Testis (tissue), 5 donors: Measurements from ENCODE around the gene ESPNL. TPM values are rescaled to one million over a fixed set of nuclear protein-coding genes. Genes with fewer than 3 reads are reported as not detected.
A peak's percentile ranks its signal among the peaks of the same experiment; 100 is the strongest.
"Not testable (repeated sequence)": the region's sequence is repeated elsewhere in the genome, so short reads cannot be mapped to it uniquely, and the experiment has no call there.

ENCODE experiments used
- DNase-seq: peaks from one replicate; pipeline ENCODE4 v3.0.0-alpha.2; 2019
- H3K27ac ChIP-seq, 2 donors: fragments of 200-600 bp; sonication (generic); one replicate each; pipeline ENCODE4 v1.5.1; 2019
- H3K27me3 ChIP-seq: fragments of 200-600 bp; sonication (generic); one replicate; pipeline ENCODE4 v1.5.1; 2019
- H3K36me3 ChIP-seq: fragments of 200-600 bp; sonication (generic); one replicate; pipeline ENCODE4 v1.5.1; 2017; ENCODE audit warnings: low read depth; ENCODE audit errors: missing control alignments
- H3K4me1 ChIP-seq: fragments of 200-600 bp; sonication (generic); one replicate; pipeline ENCODE4 v1.5.1; 2019
- H3K4me3 ChIP-seq, 2 donors: fragments of 200-600 bp; sonication (generic); one replicate each; pipeline ENCODE4 v1.5.1; 2017 to 2019
- H3K9me3 ChIP-seq: fragments of 200-600 bp; sonication (generic); one replicate; pipeline ENCODE4 v1.5.1; 2017
- POLR2A ChIP-seq: fragments of 450-650 bp; IDR thresholded peaks from one replicate; pipeline ENCODE4 v1.6.1; 2017; ENCODE audit warnings: antibody characterized with exemption, mild to moderate bottlenecking, moderate library complexity
- WGBS, 2 donors: methylation state at CpG; one replicate each; pipeline ENCODE4 v1.1.5; 2018; 5-methylcytosine and 5-hydroxymethylcytosine counted together
- intact Hi-C: fragments of 100-400 bp; cut with DNase I; formaldehyde crosslinking; loops from one replicate; pipeline ENCODE4 v1.15.1; 2023; ENCODE audit warnings: low total_unique reads
- long read RNA-seq, 2 donors: transcript quantifications; one replicate each; lab custom pipeline, GENCODE V29; 2026
- polyA plus RNA-seq: library from polyadenylated mRNA; stranded (reverse); fragments of 350-450 nt; fragmentation: Illumina TruSeq; extraction: RNeasy Lipid Tissue Mini Kit (QIAGEN cat#74804); gene quantifications from one replicate; pipeline ENCODE4 v1.2.3, GENCODE V29; 2014; ENCODE audit warnings: low read depth, low replicate concordance; ENCODE audit not compliant: insufficient read depth
- total RNA-seq, 2 donors: library from RNA; depleted of rRNA; stranded (reverse); fragments of >200 nt; gene quantifications; one replicate each; pipeline ENCODE4 v1.2.3, GENCODE V29; 2016
- TF ChIP-seq, protein P1 (sequence below), 3 experiments: fragments of 450-650 bp in 2 of 3; fragments of 200-600 bp in 1 of 3; sonication (generic) in 1 of 3; IDR thresholded peaks; one replicate each; pipeline ENCODE4 v1.5.1; 2016 to 2019; ENCODE audit warnings: antibody characterized with exemption in 3 of 3, mild to moderate bottlenecking in 2 of 3, moderate library complexity in 1 of 3

Gene ESPNL, protein sequence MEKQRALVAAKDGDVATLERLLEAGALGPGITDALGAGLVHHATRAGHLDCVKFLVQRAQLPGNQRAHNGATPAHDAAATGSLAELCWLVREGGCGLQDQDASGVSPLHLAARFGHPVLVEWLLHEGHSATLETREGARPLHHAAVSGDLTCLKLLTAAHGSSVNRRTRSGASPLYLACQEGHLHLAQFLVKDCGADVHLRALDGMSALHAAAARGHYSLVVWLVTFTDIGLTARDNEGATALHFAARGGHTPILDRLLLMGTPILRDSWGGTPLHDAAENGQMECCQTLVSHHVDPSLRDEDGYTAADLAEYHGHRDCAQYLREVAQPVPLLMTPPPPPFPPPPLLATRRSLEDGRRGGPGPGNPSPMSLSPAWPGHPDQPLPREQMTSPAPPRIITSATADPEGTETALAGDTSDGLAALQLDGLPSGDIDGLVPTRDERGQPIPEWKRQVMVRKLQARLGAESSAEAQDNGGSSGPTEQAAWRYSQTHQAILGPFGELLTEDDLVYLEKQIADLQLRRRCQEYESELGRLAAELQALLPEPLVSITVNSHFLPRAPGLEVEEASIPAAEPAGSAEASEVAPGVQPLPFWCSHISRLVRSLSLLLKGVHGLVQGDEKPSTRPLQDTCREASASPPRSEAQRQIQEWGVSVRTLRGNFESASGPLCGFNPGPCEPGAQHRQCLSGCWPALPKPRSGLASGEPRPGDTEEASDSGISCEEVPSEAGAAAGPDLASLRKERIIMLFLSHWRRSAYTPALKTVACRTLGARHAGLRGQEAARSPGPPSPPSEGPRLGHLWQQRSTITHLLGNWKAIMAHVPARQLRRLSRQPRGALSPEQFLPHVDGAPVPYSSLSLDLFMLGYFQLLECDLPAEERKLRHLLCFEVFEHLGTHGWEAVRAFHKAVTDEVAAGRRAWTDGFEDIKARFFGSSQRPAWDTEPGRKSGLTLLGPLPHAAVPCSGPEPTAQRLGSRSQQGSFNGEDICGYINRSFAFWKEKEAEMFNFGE
- total RNA-seq: 1 to 10 TPM; 2.8 to 7.5 TPM
- polyA plus RNA-seq: 2.1 TPM
- long read RNA-seq, donor 1, partial matches to known transcripts: 0 of 1 reads
- long read RNA-seq, donor 1, other reads (novel, unspliced or antisense): 0 of 1 reads
- long read RNA-seq, donor 2, partial matches to known transcripts: 0 of 2 reads
- long read RNA-seq, donor 2, other reads (novel, unspliced or antisense): 0 of 2 reads

GRCh38 chr2:238100049-238100820, at the start of gene ESPNL:
TSS of gene ESPNL (plus strand) at chr2:238100340. CDS start at chr2:238100420, 80 bp downstream.
- DNase-seq: peak; percentile 9
- no peak within 1 kb of the TSS for H3K27ac ChIP-seq
- intact Hi-C loops: no loop called here

GRCh38 chr2:238053191-238053776, 46.9 kb upstream of the ESPNL start:
- Histone ChIP-seq H3K4me1 (no peaks in the 10 kb centered on the region), H3K27me3 (no peaks in the 10 kb centered on the region), H3K4me3 (no peak overlapping the region), H3K9me3 (no peaks in the 10 kb centered on the region), H3K36me3 (no peaks in the 10 kb centered on the region), H3K27ac (no peak overlapping the region)
- 92 to 95% methylated on average over 2 of the region's 2 CpGs for WGBS, 2 donors
- no peak for DNase-seq
- no peak for TF ChIP-seq POLR2A
- TF ChIP-seq, protein P1, sequence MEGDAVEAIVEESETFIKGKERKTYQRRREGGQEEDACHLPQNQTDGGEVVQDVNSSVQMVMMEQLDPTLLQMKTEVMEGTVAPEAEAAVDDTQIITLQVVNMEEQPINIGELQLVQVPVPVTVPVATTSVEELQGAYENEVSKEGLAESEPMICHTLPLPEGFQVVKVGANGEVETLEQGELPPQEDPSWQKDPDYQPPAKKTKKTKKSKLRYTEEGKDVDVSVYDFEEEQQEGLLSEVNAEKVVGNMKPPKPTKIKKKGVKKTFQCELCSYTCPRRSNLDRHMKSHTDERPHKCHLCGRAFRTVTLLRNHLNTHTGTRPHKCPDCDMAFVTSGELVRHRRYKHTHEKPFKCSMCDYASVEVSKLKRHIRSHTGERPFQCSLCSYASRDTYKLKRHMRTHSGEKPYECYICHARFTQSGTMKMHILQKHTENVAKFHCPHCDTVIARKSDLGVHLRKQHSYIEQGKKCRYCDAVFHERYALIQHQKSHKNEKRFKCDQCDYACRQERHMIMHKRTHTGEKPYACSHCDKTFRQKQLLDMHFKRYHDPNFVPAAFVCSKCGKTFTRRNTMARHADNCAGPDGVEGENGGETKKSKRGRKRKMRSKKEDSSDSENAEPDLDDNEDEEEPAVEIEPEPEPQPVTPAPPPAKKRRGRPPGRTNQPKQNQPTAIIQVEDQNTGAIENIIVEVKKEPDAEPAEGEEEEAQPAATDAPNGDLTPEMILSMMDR (IDR thresholded peaks at IDR 0.05): no peak
- intact Hi-C loops: no loop called here

More at GRCh38 chr2:238100049-238100820, at the start of gene ESPNL:
- Histone ChIP-seq H3K27me3 (no peaks in the 10 kb centered on the region), H3K36me3 (no peaks in the 10 kb centered on the region), H3K4me3 (no peak within 1 kb of the TSS), H3K9me3 (no peaks in the 10 kb centered on the region), H3K4me1 (no peaks in the 10 kb centered on the region)
- 87 to 89% methylated on average over 17 to 38 of the region's 38 CpGs for WGBS, 2 donors
- TF ChIP-seq, protein P1 (IDR thresholded peaks at IDR 0.05): no peak
- no peak for TF ChIP-seq POLR2A

DNA sequence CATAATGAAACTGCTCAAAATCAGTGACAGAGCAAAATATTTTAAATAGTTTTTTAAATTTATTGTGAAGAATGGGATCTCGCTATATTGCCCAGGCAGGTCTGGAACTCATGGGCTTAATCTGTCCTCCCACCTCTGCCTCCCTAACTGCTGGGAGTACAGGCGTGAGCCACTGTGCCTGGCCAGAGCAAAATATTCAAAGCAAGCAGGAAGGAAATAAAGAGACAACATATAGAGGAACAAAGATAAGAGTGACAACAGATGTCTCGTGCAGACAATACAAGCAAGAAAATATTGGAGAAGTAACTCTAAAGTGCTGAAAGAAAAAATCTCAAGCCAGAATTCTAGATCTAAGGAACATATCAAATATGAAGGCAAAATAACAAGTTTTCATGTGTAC, 44.3 kb upstream of the ESPNL start:
- 58 to 61% methylated on average over 3 of the region's 3 CpGs for WGBS, 2 donors
- TF ChIP-seq, protein P1 (IDR thresholded peaks at IDR 0.05): no peak
- no peak for TF ChIP-seq POLR2A
- Histone ChIP-seq H3K4me1 (peaks cover 6% of the 10 kb centered on the region), H3K4me3 (no peak overlapping the region), H3K27ac (no peak overlapping the region), H3K36me3 (no peaks in the 10 kb centered on the region), H3K9me3 (no peaks in the 10 kb centered on the region), H3K27me3 (no peaks in the 10 kb centered on the region)
- no peak for DNase-seq
- intact Hi-C loops: no loop called here

GRCh38 chr2:238057696-238058575, 42.2 kb upstream of the ESPNL start:
- H3K9me3 ChIP-seq, H3K36me3 ChIP-seq, H3K27me3 ChIP-seq, H3K27ac ChIP-seq, intact Hi-C loops, DNase-seq: not testable (repeated sequence)
- Histone ChIP-seq H3K4me1 (peaks cover 13% of the 10 kb centered on the region), H3K4me3 (peak overlapping the region in 1 of 2 donors; percentile 7)
- 57 to 75% methylated on average over 2 to 34 of the region's 44 CpGs for WGBS, 2 donors
